Measurements from ENCODE around the gene HERC5.

HERC5 gene

GRCh38 chr4:88457307-88458103 lies 586 bp downstream of the HERC5 start:
- Histone ChIP-seq H3K9me3 (replicated peaks in 1 of 11) (peaks cover 5 to 11% (median 9%) of the 10 kb centered on the region in 11 experiments; a peak in 19 of 22 replicates), H3K27me3 (peaks cover 11 to 30% (median 25%) of the 10 kb centered on the region in 11 experiments), H3K4me2 (peak overlapping the region; percentile 80 to 95 (median 89)), H3K4me1 (peaks cover 14 to 34% (median 23%) of the 10 kb centered on the region in 10 experiments; a peak in 19 of 20 replicates), H4K20me1 (peaks cover 0 to 3% (median 0%) of the 10 kb centered on the region in 11 experiments; a peak in 1 of 22 replicates), H3K27ac (peak overlapping the region in 10 of 11 experiments; percentile 53 to 89 (median 85); a peak in 19 of 22 replicates), H3K4me3 (peak overlapping the region; percentile 61 to 77 (median 70)), H3K36me3 (peaks cover 0 to 7% (median 0%) of the 10 kb centered on the region in 11 experiments; a peak in 1 of 22 replicates), H3K9ac (peak overlapping the region; percentile 70 to 84 (median 80))
- TF ChIP-seq Cebpa-rat (IDR thresholded peaks at IDR 0.05) = no peak

- peak overlapping the region in 7 of 11 experiments; percentile 70 to 84 (median 82); a peak in 12 of 22 replicates for H3K9ac ChIP-seq
- H3K4me1 ChIP-seq = peaks cover 14 to 34% (median 23%) of the 10 kb centered on the region in 10 experiments; a peak in 19 of 20 replicates
- H3K27ac ChIP-seq = peak overlapping the region in 6 of 11 experiments; percentile 77 to 89 (median 86); a peak in 10 of 22 replicates
- peak overlapping the region; percentile 61 to 77 (median 70); a peak in 19 of 20 replicates for H3K4me3 ChIP-seq
- peaks cover 0 to 13% (median 2%) of the 10 kb centered on the region in 11 experiments; a peak in 4 of 22 replicates for H3K36me3 ChIP-seq
- peaks cover under 1 to 5% (median 3%) of the 10 kb centered on the region in 11 experiments; a peak in 18 of 22 replicates for H3K9me3 ChIP-seq (replicated peaks in 1 of 11)
- H3K27me3 ChIP-seq = peaks cover 11 to 30% (median 25%) of the 10 kb centered on the region in 11 experiments
- 0 out of 22 replicates have a peak, but pooled peaks of 1 of the 11 experiments have one; percentile 14 for TF ChIP-seq Cebpa-rat (IDR thresholded peaks at IDR 0.05)
- H4K20me1 ChIP-seq = peaks cover 0 to 3% (median 0%) of the 10 kb centered on the region in 11 experiments; a peak in 1 of 22 replicates
- peak overlapping the region; percentile 80 to 95 (median 89) for H3K4me2 ChIP-seq
Observed at GRCh38 chr4:88458104-88458740, 1.3 kb downstream of the HERC5 start.

- Histone ChIP-seq H3K36me3 (peaks cover 8 to 53% (median 27%) of the 10 kb centered on the region in 11 experiments; a peak in 18 of 22 replicates), H3K4me3 (no peak overlapping the region), H3K27ac (no peak overlapping the region), H3K4me1 (no peaks in the 10 kb centered on the region), H3K9ac (no peak overlapping the region), H3K9me3 (replicated peaks in 1 of 11) (no peaks in the 10 kb centered on the region), H3K4me2 (no peak overlapping the region), H4K20me1 (no peaks in the 10 kb centered on the region), H3K27me3 (no peaks in the 10 kb centered on the region)
- no peak for TF ChIP-seq Cebpa-rat (IDR thresholded peaks at IDR 0.05)
Observed at GRCh38 chr4:88465653-88466192, 8.8 kb downstream of the HERC5 start.

- Histone ChIP-seq H3K9ac (no peak overlapping the region), H3K36me3 (peaks cover 8 to 55% (median 28%) of the 10 kb centered on the region in 11 experiments; a peak in 19 of 22 replicates), H3K4me2 (no peak overlapping the region), H3K27me3 (no peaks in the 10 kb centered on the region), H3K4me3 (no peak overlapping the region), H3K9me3 (replicated peaks in 1 of 11) (no peaks in the 10 kb centered on the region), H4K20me1 (no peaks in the 10 kb centered on the region), H3K27ac (no peak overlapping the region), H3K4me1 (no peaks in the 10 kb centered on the region)
- no peak for TF ChIP-seq Cebpa-rat (IDR thresholded peaks at IDR 0.05)
Observed at GRCh38 chr4:88467392-88467791, 10.5 kb downstream of the HERC5 start.

GRCh38 chr4:88477229-88477860 lies 20.4 kb downstream of the HERC5 start:
- Histone ChIP-seq H4K20me1 (no peaks in the 10 kb centered on the region; a peak in 1 of 22 replicates), H3K4me2 (no peak overlapping the region)

GRCh38 chr4:88478247-88478646 lies 21.3 kb downstream of the HERC5 start:
- peaks cover 0 to 26% (median 9%) of the 10 kb centered on the region in 11 experiments; a peak in 8 of 22 replicates for H3K36me3 ChIP-seq
- H4K20me1 ChIP-seq = no peaks in the 10 kb centered on the region; a peak in 1 of 22 replicates
- 0 out of 20 replicates have a peak, but pooled peaks cover 0 to under 1% (median 0%) of the 10 kb centered on the region in 10 experiments for H3K4me1 ChIP-seq
- H3K27ac ChIP-seq = no peak overlapping the region
- H3K4me3 ChIP-seq = no peak overlapping the region
- no peaks in the 10 kb centered on the region for H3K27me3 ChIP-seq
- H3K4me2 ChIP-seq = no peak overlapping the region
- 0 out of 22 replicates have a peak, but pooled peaks cover 0 to 9% (median 0%) of the 10 kb centered on the region in 11 experiments for H3K9me3 ChIP-seq (replicated peaks in 1 of 11)
- no peak for TF ChIP-seq Cebpa-rat (IDR thresholded peaks at IDR 0.05)
- no peak overlapping the region for H3K9ac ChIP-seq

More at GRCh38 chr4:88477229-88477860, 20.4 kb downstream of the HERC5 start:
- Histone ChIP-seq H3K4me1 (0 out of 20 replicates have a peak, but pooled peaks cover 0 to 6% (median 0%) of the 10 kb centered on the region in 10 experiments), H3K4me3 (no peak overlapping the region), H3K36me3 (peaks cover 0 to 26% (median 9%) of the 10 kb centered on the region in 11 experiments; a peak in 8 of 22 replicates), H3K27ac (no peak overlapping the region), H3K9ac (no peak overlapping the region), H3K9me3 (replicated peaks in 1 of 11) (0 out of 22 replicates have a peak, but pooled peaks cover 0 to 9% (median 0%) of the 10 kb centered on the region in 11 experiments), H3K27me3 (no peaks in the 10 kb centered on the region)
- no peak for TF ChIP-seq Cebpa-rat (IDR thresholded peaks at IDR 0.05)

- Histone ChIP-seq H3K9ac (no peak overlapping the region), H3K27ac (no peak overlapping the region), H3K4me1 (no peaks in the 10 kb centered on the region), H3K4me2 (no peak overlapping the region), H3K36me3 (peaks cover 0 to 14% (median 6%) of the 10 kb centered on the region in 11 experiments; a peak in 8 of 22 replicates), H4K20me1 (no peaks in the 10 kb centered on the region; a peak in 1 of 22 replicates), H3K9me3 (replicated peaks in 1 of 11) (0 out of 22 replicates have a peak, but pooled peaks cover 0 to 8% (median 0%) of the 10 kb centered on the region in 11 experiments), H3K27me3 (no peaks in the 10 kb centered on the region), H3K4me3 (no peak overlapping the region)
- no peak for TF ChIP-seq Cebpa-rat (IDR thresholded peaks at IDR 0.05)
Observed at GRCh38 chr4:88481537-88481936, 24.6 kb downstream of the HERC5 start.
